ENCODE measurements around the gene GSTT2B.
"Not testable (repeated sequence)": the region's sequence is repeated elsewhere in the genome, so short reads cannot be mapped to it uniquely, and the experiment has no call there.

GSTT2B gene

DNA sequence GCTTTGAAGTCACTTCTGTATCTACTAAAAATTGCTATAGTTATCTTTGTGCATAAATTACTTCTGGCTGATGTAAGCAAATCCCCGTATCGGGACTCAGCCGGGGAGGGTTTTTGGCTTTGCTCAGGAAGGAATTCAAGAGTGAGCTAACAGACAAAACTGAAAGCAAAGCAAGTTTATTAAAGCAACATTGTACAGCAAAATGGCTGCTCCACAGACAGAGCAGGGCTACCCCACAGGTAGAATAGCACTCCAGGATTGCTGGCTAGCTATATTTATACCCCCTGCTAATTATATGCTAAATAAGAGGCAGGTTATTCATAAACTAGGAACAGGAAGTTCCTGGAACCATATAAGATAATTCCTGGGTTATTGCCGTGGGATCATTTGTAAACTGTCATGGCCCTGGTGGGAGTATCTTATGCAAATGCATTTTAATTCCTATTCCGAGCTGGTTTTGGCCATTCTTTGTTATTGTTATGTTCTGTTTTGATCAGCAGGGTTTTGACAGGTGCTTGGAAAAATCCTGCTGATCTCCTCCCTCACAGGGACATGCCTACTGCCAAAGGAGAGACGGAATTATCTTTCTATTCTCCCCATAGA lies 51.6 kb downstream of the GSTT2B start:
- DNase-seq (ENCODE audit: low spot score): no peak
- in situ Hi-C loops (cut with MboI; ENCODE audit: low sequenced_read_pairs, unreplicated experiment): no loop called here
- TF ChIP-seq CTCF (IDR thresholded peaks at IDR 0.05; ENCODE audit: borderline replicate concordance, control extremely low read depth, extremely low read depth, insufficient read depth, missing control alignments): no peak

GRCh38 chr22:23908587-23909205 lies 52.3 kb downstream of the GSTT2B start:
- in situ Hi-C loops (cut with MboI; ENCODE audit: low sequenced_read_pairs, unreplicated experiment): no loop called here
- no peak for DNase-seq (ENCODE audit: low spot score)
- TF ChIP-seq CTCF (IDR thresholded peaks at IDR 0.05; ENCODE audit: borderline replicate concordance, control extremely low read depth, extremely low read depth, insufficient read depth, missing control alignments): no peak

DNA sequence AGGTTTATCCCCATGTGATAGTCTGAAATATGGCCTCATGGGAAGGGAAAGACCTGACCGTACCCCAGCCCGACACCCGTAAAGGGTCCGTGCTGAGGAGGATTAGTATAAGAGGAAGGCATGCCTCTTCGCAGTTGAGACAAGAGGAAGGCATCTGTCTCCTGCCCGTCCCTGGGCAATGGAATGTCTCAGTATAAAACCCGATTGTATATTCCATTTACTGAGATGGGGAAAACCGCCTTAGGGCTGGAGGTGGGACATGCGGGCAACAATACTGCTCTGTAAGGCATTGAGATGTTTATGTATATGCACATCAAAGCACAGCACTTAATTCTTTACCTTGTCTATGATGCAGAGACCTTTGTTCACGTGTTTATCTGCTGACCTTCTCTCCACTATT lies 53.6 kb downstream of the GSTT2B start:
- in situ Hi-C loops (cut with MboI; ENCODE audit: low sequenced_read_pairs, unreplicated experiment); DNase-seq (ENCODE audit: low spot score): not testable (repeated sequence)
